Stomach (tissue), 4 donors: ENCODE results near the gene MAP7.
"Not testable (repeated sequence)": the region's sequence is repeated elsewhere in the genome, so short reads cannot be mapped to it uniquely, and the experiment has no call there.

ENCODE experiments used
- CTCF ChIP-seq, 7 experiments: fragments of 450-650 bp in 4 of 7; fragments of 200-600 bp in 3 of 7; sonication (generic) in 3 of 7; IDR thresholded peaks; one replicate each; pipeline ENCODE4 v1.5.1; 2016 to 2019; ENCODE audit warnings: antibody characterized with exemption in 7 of 7, control low read depth in 2 of 7, mild to moderate bottlenecking in 1 of 7
- EP300 ChIP-seq: sonication (generic); formaldehyde crosslinking; IDR thresholded peaks from one replicate; pipeline ENCODE4 v1.6.1; 2017; ENCODE audit warnings: antibody characterized with exemption
- POLR2A ChIP-seq, 4 donors: fragments of 450-650 bp; IDR thresholded peaks; one replicate each; pipeline ENCODE4 v1.6.1; 2016; ENCODE audit warnings: antibody characterized with exemption in 4 of 4, control low read depth in 2 of 4, mild to moderate bottlenecking in 1 of 4, moderate library complexity in 1 of 4
- POLR2AphosphoS5 ChIP-seq, 3 donors: sonication (generic); formaldehyde crosslinking; IDR thresholded peaks; one replicate each; pipeline ENCODE4 v1.6.1; 2016; ENCODE audit warnings: antibody characterized with exemption in 3 of 3

GRCh38 chr6:136496449-136496848 lies 53.8 kb downstream of the MAP7 start:
- TF ChIP-seq POLR2A (IDR thresholded peaks at IDR 0.05); POLR2AphosphoS5 (IDR thresholded peaks at IDR 0.05); CTCF (IDR thresholded peaks at IDR 0.05); EP300: not testable (repeated sequence)
